Cardiac fibroblast (primary cell): ENCODE measurements around the gene FBN1.

Experiments
- DNase-seq, 2 donors: peaks; one replicate each; pipeline versions ENCODE4 v3.0.0 to v3.0.0-alpha.2; 2010; ENCODE audit warnings: low read depth in 2 of 2
- H3K4me3 ChIP-seq, 2 donors: replicated peaks in 1 of 2; 1 replicate in 1 of 2; 2 replicates in 1 of 2; pipeline ENCODE4 v1.5.1; 2011; ENCODE audit warnings: low read depth in 2 of 2, low read length in 2 of 2, mild to moderate bottlenecking in 2 of 2, moderate library complexity in 1 of 2
- TF ChIP-seq, protein P1 (sequence below): IDR thresholded peaks from one replicate; pipeline ENCODE4 v1.5.1; 2011; ENCODE audit warnings: low read depth, mild to moderate bottlenecking, low read length, inconsistent platforms

The FBN1 gene

DNA sequence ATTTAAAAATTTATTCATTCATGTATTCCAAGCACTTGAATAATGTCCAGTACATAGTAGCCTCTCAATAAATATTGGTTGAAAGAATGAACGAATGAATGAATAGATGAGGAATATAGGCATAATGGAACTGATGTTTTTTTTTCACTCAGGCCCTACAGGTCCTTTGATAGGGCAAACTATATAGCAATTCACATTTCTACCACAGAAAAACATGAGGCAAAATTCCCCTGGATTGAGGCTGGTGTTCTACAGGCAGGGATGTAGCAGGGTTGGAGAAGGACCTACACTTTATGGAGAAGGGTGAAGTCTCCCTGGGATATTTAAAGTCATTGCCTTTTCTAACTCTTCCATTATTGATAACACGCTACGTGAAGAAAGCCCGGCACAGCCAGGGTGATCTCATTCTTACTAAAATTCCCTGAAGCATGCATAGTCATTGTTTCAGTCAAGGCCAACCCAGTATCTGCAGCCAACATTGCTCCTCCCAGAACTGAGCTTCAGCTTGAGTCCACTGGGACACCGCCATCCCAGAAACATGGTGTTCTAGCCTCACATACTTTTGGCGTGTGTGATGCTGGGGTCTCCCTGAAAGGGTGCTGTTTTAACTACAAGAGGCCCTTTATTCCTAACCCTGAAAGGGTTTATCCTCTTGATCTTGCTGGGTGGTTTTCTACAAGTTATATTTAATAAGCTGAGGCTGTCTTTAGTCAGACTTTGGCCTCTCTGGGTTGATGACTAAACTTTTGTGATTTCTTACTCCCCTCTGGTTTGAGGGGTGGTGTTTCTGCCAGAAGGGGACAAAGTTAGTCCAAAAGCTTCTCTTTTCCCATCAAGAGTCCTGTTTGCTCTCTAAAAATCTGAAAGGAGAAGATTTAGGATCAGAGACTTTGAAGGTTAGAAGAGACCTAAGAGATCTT, 25.9 kb upstream of the FBN1 start:
- TF ChIP-seq, protein P1, sequence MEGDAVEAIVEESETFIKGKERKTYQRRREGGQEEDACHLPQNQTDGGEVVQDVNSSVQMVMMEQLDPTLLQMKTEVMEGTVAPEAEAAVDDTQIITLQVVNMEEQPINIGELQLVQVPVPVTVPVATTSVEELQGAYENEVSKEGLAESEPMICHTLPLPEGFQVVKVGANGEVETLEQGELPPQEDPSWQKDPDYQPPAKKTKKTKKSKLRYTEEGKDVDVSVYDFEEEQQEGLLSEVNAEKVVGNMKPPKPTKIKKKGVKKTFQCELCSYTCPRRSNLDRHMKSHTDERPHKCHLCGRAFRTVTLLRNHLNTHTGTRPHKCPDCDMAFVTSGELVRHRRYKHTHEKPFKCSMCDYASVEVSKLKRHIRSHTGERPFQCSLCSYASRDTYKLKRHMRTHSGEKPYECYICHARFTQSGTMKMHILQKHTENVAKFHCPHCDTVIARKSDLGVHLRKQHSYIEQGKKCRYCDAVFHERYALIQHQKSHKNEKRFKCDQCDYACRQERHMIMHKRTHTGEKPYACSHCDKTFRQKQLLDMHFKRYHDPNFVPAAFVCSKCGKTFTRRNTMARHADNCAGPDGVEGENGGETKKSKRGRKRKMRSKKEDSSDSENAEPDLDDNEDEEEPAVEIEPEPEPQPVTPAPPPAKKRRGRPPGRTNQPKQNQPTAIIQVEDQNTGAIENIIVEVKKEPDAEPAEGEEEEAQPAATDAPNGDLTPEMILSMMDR, result peak; percentile 21
- peak; percentile 88 to 99 for DNase-seq
- no peak overlapping the region for H3K4me3 ChIP-seq

DNA sequence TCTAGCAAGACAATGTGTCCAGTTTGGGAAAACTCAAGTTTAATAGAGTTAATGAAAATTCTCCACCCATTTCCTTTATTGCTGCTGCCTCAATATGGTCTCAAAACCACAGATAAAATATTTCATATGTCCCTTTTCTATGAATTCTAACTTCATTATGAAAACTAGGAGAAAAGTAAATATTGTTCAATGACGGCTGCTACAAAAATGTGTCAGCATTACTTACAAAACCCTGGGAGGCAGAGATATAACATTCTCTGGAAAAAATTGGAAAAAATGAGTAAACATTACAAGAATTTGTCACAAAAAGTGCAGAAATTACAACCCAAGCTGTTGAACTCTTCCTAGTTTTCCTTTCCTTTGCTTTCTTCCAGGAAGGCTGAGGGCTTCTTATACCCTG, 22.2 kb upstream of the FBN1 start:
- TF ChIP-seq, protein P1, result no peak
- peak; percentile 70 to 81 for DNase-seq
- H3K4me3 ChIP-seq, result no peak overlapping the region

DNA sequence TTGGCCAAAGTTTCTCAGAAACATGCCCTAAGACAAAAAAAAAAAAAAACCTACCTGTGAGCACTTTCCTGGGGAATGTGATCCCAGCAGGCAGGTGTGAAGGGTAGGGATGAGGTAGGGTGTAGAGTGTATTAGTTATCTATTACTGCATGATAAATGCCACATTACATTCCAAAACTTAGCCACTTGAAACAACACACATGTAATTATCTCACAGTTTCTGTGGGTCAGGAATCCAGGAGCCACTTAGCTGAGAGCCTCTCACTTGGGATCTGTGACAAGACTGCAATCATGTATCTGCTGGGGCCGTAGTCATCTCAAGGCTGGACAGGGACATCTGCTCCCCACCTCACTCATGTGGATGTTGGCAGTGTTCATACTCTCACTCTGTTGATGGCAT, 18.9 kb upstream of the FBN1 start:
- TF ChIP-seq, protein P1, result no peak
- DNase-seq, result no peak
- H3K4me3 ChIP-seq, result no peak overlapping the region

DNA sequence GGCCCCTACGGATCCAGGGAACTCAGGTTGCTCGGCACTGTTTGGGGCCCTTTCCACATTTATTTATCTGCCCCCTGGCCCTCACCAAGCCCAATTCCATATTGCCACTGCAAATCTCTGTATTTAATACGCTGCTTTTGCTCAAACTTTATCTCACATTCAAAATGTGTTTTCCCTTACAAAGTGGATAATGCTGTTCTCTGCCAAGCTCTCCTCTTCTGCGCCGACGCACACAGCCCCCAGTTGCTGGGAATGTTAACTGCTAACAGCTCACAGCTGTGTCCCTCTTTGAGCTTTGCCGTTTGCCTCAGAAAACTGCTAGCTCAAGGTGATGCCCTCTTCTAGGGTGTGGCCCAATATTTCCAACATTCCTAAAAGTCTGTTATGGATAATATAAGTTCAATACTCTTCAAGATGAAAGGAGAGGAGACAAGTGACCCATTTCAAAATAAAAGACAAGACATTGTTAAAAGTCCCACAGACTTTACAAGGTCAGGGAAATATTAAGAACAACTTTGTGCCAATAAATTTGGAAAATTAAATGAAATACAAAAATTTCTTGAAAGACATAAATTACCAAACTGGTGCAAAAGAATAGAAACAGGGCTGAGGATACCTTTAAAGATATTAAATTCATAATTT, 12.6 kb upstream of the FBN1 start:
- DNase-seq, result peak in 1 of 2 donors; percentile 56
- H3K4me3 ChIP-seq, result no peak overlapping the region
- TF ChIP-seq, protein P1, result no peak

DNA sequence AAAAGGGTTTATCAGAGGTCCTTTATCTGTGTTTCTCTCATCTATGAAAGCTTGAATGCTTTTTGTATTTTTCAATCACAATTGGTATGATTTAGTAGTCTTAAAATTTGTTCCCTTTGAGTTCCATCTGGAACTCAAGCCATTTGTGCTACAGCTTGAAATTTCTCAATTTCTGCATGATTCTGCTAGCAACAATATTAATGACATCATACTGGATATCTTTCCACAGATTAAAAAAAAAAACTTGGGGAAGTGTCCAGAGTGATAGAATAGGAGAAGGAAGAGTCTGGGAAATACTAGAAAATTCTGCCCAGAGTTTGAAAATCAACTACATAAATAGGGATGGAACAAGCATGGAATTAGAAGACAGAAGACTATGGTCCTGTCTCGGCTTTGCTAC, 9.3 kb upstream of the FBN1 start:
- TF ChIP-seq, protein P1, result no peak
- H3K4me3 ChIP-seq, result no peak overlapping the region
- DNase-seq, result no peak

DNA sequence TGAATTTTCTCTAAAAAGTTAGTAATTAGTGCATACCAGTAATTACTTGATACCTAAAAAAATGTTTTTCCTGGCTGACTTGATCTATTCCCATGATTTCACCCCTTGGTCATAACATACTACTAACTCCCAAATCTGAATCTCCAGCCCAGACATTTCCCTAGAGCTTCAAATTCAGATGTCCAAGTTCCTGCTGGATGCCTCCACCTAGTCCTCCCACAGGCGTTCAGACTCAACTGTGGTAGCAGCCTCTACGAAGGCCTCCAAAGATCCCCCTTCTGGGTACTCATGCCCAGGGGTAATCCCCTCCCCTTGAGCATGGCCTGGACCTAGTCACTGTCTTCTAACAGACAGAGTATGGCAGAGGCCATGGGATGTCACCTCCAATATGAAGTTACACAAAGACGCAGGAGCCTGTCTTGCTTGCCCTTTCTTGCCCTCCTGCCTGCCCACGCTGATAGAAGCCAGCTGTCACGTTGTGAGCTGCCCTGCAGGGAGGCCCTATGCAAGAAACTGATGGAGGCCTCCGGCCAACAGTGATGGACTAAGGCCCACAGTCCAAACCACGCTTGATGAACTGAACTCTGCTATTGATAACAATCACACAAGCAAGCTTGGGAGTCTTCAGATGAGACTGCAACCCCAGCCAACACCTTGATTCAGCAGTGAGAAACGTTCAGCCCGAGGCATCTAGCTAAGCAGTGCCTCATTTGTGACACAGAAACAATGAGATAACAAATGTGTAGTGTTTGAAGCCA, 8.6 kb upstream of the FBN1 start:
- DNase-seq, result no peak
- TF ChIP-seq, protein P1, result no peak

More for the DNA sequence above, 8.6 kb upstream of the FBN1 start:
- H3K4me3 ChIP-seq, result no peak overlapping the region
